ENCODE data around the gene TMEM270.

The TMEM270 gene

DNA sequence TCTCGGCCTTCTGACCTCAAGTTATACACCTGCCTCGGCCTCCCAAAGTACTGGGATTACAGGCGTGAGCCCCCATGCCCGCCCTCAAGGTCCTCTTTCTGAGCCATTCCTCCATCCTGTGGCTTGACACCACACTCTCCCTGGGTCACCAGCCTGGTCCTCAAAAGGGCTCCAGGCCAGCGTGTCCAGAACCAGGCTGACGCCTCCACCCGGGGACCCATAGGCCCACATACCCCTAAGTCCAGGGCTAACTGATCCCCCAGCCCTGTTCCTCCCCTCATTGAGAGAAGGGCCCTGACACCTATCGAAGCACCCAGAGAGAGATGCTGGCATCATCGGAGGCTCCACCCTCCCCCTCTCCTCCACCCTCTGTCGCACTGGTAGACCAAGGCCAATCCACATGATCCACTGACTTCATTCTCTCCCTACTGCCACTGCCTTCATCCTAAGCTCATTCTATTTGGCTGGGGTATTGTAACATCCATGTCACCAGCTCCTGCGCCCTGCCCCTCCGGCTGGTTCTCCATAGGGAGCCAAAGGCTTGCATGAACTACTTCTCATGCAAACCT is 46.7 kb downstream of the TMEM270 start:
- no peak for DNase-seq (ENCODE audit: low read depth in 3 of 3)

DNA sequence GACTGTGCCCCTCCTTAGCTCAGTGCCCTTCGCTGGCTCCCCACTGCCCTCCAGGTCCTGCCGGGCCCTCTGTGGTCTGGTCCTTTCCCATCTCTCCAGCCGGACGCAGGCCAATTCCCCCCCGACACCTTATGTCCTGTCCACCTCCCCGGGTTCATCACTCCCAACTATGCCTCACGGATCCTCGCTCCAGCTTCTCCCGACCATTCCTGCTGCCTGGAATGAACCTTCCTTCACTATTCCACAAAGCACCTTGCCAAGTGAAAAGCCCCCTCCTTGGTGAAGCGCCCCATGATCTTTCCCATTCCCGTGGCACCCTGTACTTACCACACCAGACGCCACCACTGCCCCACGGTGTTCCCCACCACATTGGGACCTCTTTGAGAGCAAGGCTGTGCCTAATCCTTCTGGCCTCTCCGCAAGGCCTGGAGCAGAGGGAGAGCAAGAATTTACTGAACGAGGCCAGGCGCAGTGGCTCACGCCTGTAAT is 47.2 kb downstream of the TMEM270 start:
- no peak for DNase-seq (ENCODE audit: low read depth in 3 of 3)

DNA sequence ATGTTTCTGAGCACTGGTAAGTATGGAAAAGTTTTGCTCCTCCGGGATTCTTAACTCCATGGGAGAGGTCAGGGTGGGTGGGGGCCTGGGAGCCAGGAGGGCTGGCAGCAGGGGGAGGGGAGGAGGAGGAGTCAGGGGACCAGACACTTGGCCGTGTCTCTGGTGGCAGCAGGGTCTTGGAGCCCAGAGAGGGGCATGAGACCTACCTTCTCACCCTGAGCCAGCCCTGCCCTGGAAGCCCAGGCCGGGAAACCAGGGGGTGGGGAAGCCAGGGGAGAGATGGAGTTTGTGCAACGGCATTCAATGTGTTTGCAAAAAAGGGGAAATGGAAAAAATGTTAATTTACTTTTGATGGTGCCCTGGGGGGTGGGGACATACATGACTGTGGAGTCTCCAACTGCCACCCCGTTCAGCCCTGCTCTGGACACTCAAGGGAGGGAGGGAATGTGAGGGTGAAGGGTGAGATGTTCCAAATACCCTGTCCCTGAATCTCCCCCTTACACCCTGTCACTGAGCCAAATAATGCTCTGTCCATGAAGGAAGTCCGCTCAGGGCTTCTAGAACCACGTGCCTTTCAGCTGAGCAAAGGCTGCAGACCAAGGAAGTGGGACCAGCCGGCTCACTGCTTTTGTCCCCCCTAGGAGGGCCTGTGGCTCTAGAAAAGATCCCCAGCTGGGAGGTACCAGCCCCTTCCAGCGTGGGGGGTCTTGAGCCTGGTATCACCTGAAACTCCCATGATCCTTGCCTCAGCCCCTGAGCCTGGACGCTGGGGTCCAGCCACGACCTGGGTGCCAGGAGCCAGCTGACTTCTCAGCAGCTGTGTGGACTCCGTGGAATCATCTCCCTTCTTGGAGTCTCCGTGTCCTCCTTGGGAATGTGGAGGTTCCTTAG is 48.3 kb downstream of the TMEM270 start:
- DNase-seq (ENCODE audit: low read depth in 3 of 3): no peak

DNA sequence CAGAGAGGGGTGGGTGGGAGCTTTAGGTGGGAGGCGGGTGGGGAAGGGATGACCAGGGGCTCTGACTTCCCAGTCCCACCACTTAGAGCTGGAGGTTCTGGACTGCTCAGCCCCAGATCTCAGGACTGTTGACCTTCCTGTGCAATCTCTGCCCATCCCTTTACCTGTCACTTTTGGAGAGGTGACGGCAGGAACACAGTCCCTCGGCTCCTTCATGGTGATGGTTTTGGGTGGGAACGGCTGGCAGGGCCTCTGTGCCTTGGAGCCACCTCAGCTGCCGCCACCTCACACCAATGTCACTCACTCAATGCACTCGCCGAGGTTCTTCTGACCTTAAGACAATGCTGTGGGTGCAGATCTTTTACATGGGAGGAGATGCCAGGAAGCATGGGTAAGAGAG is 49.0 kb downstream of the TMEM270 start:
- no peak for DNase-seq (ENCODE audit: low read depth in 3 of 3)

DNA sequence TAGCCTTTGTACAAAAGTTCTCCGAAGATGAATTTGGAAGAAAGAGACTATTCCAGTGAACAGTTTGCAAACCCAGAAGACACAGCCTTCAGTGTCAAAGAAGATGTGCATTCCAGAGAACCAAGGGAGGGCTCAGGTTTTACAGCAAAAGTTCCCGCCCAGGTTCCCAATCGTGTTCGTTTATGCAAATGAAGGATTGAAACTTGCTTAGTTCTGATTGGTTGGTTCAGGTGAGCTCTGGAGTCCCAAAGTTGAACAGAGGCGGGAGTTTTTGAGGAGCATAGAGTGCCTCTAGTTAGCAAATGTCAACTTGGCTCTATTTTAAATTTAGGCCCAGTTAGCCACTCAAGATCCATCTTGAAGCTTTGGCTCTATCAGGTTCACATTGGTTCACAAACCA is 51.3 kb downstream of the TMEM270 start:
- no peak for DNase-seq (ENCODE audit: low read depth in 3 of 3)
